ENCODE data around the gene KDM6A.

DNA sequence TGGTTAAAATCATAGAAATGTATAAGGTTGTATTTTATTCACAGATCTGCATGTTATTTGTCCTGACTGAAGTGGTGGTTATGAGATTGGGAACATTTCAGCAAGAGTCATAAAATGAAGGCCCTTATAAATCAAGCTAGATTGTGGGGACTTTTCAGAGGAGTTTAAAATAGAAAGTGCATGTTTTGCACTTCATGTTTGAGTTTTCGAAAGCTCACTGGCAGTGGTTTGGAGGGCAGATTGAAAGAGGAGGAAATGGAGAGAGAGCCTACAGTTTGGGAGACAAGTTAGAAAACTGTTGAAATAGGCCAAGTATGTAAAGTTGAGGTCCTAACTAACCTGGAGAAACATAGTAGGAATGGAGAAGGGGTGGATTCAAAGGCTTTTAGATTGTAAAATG is 124.9 kb downstream of the KDM6A start:
- TF ChIP-seq, protein P1, sequence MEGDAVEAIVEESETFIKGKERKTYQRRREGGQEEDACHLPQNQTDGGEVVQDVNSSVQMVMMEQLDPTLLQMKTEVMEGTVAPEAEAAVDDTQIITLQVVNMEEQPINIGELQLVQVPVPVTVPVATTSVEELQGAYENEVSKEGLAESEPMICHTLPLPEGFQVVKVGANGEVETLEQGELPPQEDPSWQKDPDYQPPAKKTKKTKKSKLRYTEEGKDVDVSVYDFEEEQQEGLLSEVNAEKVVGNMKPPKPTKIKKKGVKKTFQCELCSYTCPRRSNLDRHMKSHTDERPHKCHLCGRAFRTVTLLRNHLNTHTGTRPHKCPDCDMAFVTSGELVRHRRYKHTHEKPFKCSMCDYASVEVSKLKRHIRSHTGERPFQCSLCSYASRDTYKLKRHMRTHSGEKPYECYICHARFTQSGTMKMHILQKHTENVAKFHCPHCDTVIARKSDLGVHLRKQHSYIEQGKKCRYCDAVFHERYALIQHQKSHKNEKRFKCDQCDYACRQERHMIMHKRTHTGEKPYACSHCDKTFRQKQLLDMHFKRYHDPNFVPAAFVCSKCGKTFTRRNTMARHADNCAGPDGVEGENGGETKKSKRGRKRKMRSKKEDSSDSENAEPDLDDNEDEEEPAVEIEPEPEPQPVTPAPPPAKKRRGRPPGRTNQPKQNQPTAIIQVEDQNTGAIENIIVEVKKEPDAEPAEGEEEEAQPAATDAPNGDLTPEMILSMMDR (conservative IDR thresholded peaks at IDR 0.05; ENCODE audit: low read depth, low read length) = no peak
- no peak for TF ChIP-seq EZH2 (IDR thresholded peaks at IDR 0.05; ENCODE audit: borderline replicate concordance, low read depth, low read length, poor library complexity, severe bottlenecking)

Data from A673 (cell line).